ENCODE data around the gene GNPTAB. TPM values are rescaled to one million over a fixed set of nuclear protein-coding genes. Genes with fewer than 3 reads are reported as not detected.

Gene GNPTAB
- total and polyA plus RNA-seq, 2 of the 8 experiments (the other 6 are each of a cell fraction or from before 2014, with no cell fraction given), result 21.5 to 51.3 TPM

- TF ChIP-seq CHD7 (IDR thresholded peaks at IDR 0.05; ENCODE audit: insufficient replicate concordance, low read length) (no peak), RNF2 (IDR thresholded peaks at IDR 0.05; ENCODE audit: borderline replicate concordance, low read depth, low read length, missing control alignments, poor library complexity, severe bottlenecking) (no peak), TEAD4 (IDR thresholded peaks at IDR 0.05; ENCODE audit: low read depth, low read length) (no peak), KDM5A (IDR thresholded peaks at IDR 0.05; ENCODE audit: low read length) (no peak), SIRT6 (IDR thresholded peaks at IDR 0.05; ENCODE audit: low read length) (no peak), ATF3 (IDR thresholded peaks at IDR 0.05; ENCODE audit: insufficient read depth, low read depth, low read length) (no peak), BCL11A (IDR thresholded peaks at IDR 0.05; ENCODE audit: low read depth in 2 of 2, low read length in 2 of 2) (no peak), PHF8 (conservative IDR thresholded peaks at IDR 0.05; ENCODE audit: low read depth, low read length) (no peak), EP300 (IDR thresholded peaks at IDR 0.05; ENCODE audit: borderline replicate concordance in 1 of 2, low read depth in 2 of 2, low read length in 2 of 2) (no peak), TCF12 (IDR thresholded peaks at IDR 0.05; ENCODE audit: low read depth, low read length) (no peak)
These were observed 81.1 kb downstream of the GNPTAB start (continued) for GRCh38 chr12:101749657-101750056.
